GM12801 (cell line): ENCODE data around the gene SHISAL2B.

Experiments
- CTCF ChIP-seq: IDR thresholded peaks from one replicate; pipeline ENCODE4 v1.5.1; 2011; ENCODE audit warnings: control low read depth; ENCODE audit not compliant: insufficient read length; ENCODE audit errors: extremely low read depth

Gene SHISAL2B

GRCh38 chr5:64707191-64707590, 16.9 kb downstream of the SHISAL2B start:
- TF ChIP-seq CTCF, result no peak

GRCh38 chr5:64722588-64722987, 32.3 kb downstream of the SHISAL2B start:
- TF ChIP-seq CTCF, result no peak

- TF ChIP-seq CTCF, result no peak
These were observed 36.8 kb downstream of the SHISAL2B start for GRCh38 chr5:64727150-64727549.

- no peak for TF ChIP-seq CTCF
These were observed 52.1 kb downstream of the SHISAL2B start for GRCh38 chr5:64742411-64742810.

GRCh38 chr5:64742821-64743220, 52.5 kb downstream of the SHISAL2B start:
- no peak for TF ChIP-seq CTCF

GRCh38 chr5:64744914-64745313, 54.6 kb downstream of the SHISAL2B start:
- no peak for TF ChIP-seq CTCF

GRCh38 chr5:64746446-64746845, 56.1 kb downstream of the SHISAL2B start:
- TF ChIP-seq CTCF, result no peak

GRCh38 chr5:64749385-64749784, 59.1 kb downstream of the SHISAL2B start:
- TF ChIP-seq CTCF, result no peak
